Heart left ventricle (tissue), 13 donors: ENCODE measurements around the gene ICAM3.
"Not testable (repeated sequence)": the region's sequence is repeated elsewhere in the genome, so short reads cannot be mapped to it uniquely, and the experiment has no call there.

Experiments used
- CTCF ChIP-seq, 12 donors: fragments of 200-600 bp; sonication (generic) in 4 of 12; IDR thresholded peaks; one replicate each; pipeline versions ENCODE4 v1.5.0 to v1.8.0; 2018 to 2022; ENCODE audit warnings: antibody characterized with exemption in 12 of 12, mild to moderate bottlenecking in 5 of 12
- POLR2A ChIP-seq, 2 donors: fragments of 450-650 bp; IDR thresholded peaks; one replicate each; pipeline ENCODE4 v1.6.1; 2017; ENCODE audit warnings: antibody characterized with exemption in 2 of 2, mild to moderate bottlenecking in 2 of 2, moderate library complexity in 2 of 2
- donor health status: ischemic (EF 13 %, LVEDD 7.1; RV severe dilation, severe dysfunction).
- donor health status: DM: no; HTN: yes; CAD: no.
- donor health status: DM: no; HTN: no; CAD: no.
- donor health status: ischemic (EF 25% LVEDD 6.9; RV normal size, moderate dysfunction).
- donor health status: ischemic (EF 25% LVEDD 5.7; RV mildly dilated, moderate dysfunction).
- donor health status: ischemic (EF 35%, LVEDD 5.7; RV mildly dilated, moderate dysfunction).
- donor health status: nonischemic (EF 11% LVEDD 7.7; RV severe dilation, severe dysfunction).
- donor health status: DM: yes; HTN: yes; CAD: no.
- donor health status: PGD.
- donor health status: ischemic (EF 29% LVEDD 5.4; RV normal size, mild dysfunction).
- donor health status: nonischemic (EF 23%, LVEDD 6.1; RV moderate dilation, normal function).

DNA sequence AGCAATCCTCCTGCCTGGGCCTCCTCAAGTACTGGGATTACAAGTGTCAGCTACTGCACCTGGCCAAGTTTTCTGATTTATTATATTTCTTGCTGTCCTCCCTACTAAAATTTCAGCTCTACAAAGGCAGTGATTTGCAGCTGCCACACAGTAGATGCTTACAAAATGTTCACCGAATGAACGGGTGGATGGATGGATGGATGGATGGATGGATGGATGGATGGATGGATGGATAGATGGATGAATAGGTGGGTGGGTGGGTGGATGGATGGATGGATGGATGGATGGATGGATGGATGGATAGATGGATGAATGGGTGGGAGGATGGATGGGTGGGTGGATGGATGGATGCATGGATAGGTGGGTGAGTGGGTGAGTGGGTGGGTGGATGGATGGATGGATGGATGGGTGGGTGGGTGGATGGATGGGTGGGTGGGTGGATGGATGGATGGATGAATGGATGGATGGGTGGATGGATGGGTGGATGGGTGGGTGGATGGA, 37.8 kb upstream of the ICAM3 start:
- not testable (repeated sequence) for TF ChIP-seq CTCF, POLR2A (IDR thresholded peaks at IDR 0.05)
